Body of pancreas (tissue), 4 donors: Measurements from ENCODE around the gene SCN4A.

Experiments
- POLR2A ChIP-seq, 3 donors: fragments of 450-650 bp; IDR thresholded peaks; one replicate each; pipeline ENCODE4 v1.6.1; 2016; ENCODE audit warnings: antibody characterized with exemption in 3 of 3, mild to moderate bottlenecking in 2 of 3
- TF ChIP-seq, protein P1 (sequence below), 7 experiments: fragments of 450-650 bp in 4 of 7; fragments of 200-600 bp in 3 of 7; sonication (generic) in 3 of 7; IDR thresholded peaks; one replicate each; pipeline ENCODE4 v1.5.1; 2016 to 2019; ENCODE audit warnings: antibody characterized with exemption in 7 of 7

DNA sequence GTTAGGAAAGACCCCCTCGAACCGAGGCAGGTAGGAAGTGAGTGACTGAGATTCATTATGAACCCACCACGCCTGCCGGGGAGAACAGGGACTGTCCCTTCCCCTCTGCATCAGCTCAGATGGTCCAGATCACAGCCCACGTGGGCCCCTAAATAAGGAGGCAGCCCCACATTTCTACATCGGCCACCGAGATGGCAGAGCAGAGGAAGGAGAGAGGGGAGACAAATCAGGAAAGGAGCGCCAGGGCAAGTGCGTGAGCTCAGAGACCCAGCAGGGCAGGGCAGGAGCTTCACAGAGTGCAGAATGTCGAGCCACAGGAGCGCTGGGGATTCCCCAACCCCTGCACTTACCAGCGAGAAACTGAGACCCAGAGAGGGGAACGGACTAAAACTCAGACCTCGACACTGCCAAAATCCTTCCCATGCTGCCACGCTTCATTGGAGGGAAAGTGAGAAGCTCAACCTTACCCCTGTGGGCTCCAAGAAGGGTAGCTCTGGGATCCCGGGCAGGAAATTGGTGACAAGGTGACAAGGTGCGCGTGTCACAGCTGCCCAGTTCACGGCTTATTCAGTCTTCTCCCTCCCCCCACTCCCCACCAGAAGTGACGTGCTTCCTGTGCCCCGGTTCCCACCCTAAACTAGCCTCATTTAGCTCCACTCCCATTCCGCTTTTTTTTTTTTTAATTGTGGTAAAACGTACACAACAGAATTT lies 47.5 kb upstream of the SCN4A start, which contains the start of gene ICAM2:
- peak in 2 of 3 donors; percentile 47 to 56 for TF ChIP-seq POLR2A (IDR thresholded peaks at IDR 0.05)
- TF ChIP-seq, protein P1, sequence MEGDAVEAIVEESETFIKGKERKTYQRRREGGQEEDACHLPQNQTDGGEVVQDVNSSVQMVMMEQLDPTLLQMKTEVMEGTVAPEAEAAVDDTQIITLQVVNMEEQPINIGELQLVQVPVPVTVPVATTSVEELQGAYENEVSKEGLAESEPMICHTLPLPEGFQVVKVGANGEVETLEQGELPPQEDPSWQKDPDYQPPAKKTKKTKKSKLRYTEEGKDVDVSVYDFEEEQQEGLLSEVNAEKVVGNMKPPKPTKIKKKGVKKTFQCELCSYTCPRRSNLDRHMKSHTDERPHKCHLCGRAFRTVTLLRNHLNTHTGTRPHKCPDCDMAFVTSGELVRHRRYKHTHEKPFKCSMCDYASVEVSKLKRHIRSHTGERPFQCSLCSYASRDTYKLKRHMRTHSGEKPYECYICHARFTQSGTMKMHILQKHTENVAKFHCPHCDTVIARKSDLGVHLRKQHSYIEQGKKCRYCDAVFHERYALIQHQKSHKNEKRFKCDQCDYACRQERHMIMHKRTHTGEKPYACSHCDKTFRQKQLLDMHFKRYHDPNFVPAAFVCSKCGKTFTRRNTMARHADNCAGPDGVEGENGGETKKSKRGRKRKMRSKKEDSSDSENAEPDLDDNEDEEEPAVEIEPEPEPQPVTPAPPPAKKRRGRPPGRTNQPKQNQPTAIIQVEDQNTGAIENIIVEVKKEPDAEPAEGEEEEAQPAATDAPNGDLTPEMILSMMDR (IDR thresholded peaks at IDR 0.05), result no peak
